OCI-LY7 (cell line): ENCODE measurements around the gene KIF6. TPM values are rescaled to one million over a fixed set of nuclear protein-coding genes. Genes with fewer than 3 reads are reported as not detected.

Experiments used
- BruUV-seq: library from RNA; stranded (reverse); fragments of 400-500 nt; replicated peaks from 2 replicates; lab custom pipeline; 2021; lab: Mats Ljungman, UMichigan
- CTCF ChIA-PET: fragments of 300-600 bp; sonication (Branson Sonifier 250); formaldehyde crosslinking; loops from one replicate; lab custom pipeline; 2022; ENCODE audit warnings: antibody characterized with exemption; ENCODE audit not compliant: unreplicated experiment; lab: Charles Lee
- POLR2A ChIA-PET: fragments of 300-600 bp; sonication (Branson Sonifier 250); formaldehyde crosslinking; loops from one replicate; lab custom pipeline; 2022; ENCODE audit warnings: antibody characterized with exemption; lab: Charles Lee
- DNase-seq: peaks from one replicate; pipeline ENCODE4 v3.0.0-alpha.2; 2015; ENCODE audit warnings: low spot score
- H2AFZ ChIP-seq: fragments of 200-600 bp; sonication (generic), shearing (Covaris generic); 2 replicates; pipeline ENCODE4 v1.6.1; 2014; ENCODE audit warnings: mild to moderate bottlenecking, antibody characterized with exemption, low read length, moderate library complexity
- H3K27ac ChIP-seq: fragments of 200-600 bp; sonication (generic); 2 replicates; pipeline ENCODE4 v1.5.1; 2014; ENCODE audit warnings: mixed run types, low read depth, mild to moderate bottlenecking, moderate library complexity, low read length, inconsistent platforms; ENCODE audit not compliant: poor library complexity, severe bottlenecking
- H3K36me3 ChIP-seq: fragments of 200-600 bp; sonication (generic); 2 replicates; pipeline ENCODE4 v1.6.1; 2014; ENCODE audit warnings: mild to moderate bottlenecking, antibody characterized with exemption, low read length, moderate library complexity, mixed read lengths; ENCODE audit not compliant: insufficient read depth
- H3K4me1 ChIP-seq: fragments of 200-600 bp; sonication (generic); 2 replicates; pipeline ENCODE4 v1.5.1; 2014; ENCODE audit warnings: mild to moderate bottlenecking, low read length; ENCODE audit not compliant: insufficient read depth, poor library complexity, severe bottlenecking
- H3K4me2 ChIP-seq: fragments of 200-600 bp; sonication (generic); 2 replicates; pipeline ENCODE4 v1.6.1; 2014; ENCODE audit warnings: mild to moderate bottlenecking, low read length
- H3K4me3 ChIP-seq: fragments of 200-600 bp; sonication (generic); 2 replicates; pipeline ENCODE4 v1.5.1; 2014; ENCODE audit warnings: mild to moderate bottlenecking, low read depth, low read length; ENCODE audit not compliant: poor library complexity, severe bottlenecking
- H3K79me2 ChIP-seq: fragments of 200-600 bp; sonication (generic); 2 replicates; pipeline ENCODE4 v1.6.1; 2016; ENCODE audit warnings: low read depth, mild to moderate bottlenecking, low read length, moderate library complexity, mixed read lengths; ENCODE audit not compliant: insufficient read depth
- H3K9me2 ChIP-seq: fragments of 200-600 bp; sonication (generic); 2 replicates; pipeline ENCODE4 v1.6.1; 2016; ENCODE audit warnings: mild to moderate bottlenecking, low read length, mixed read lengths; ENCODE audit not compliant: insufficient read depth
- H3K9me3 ChIP-seq: fragments of 200-600 bp; sonication (generic); 2 replicates; pipeline ENCODE4 v1.6.1; 2014; ENCODE audit warnings: mild to moderate bottlenecking, mixed run types, low read length, mixed read lengths
- H4K20me1 ChIP-seq: fragments of 200-600 bp; sonication (generic); 2 replicates; pipeline ENCODE4 v1.6.1; 2014; ENCODE audit warnings: mild to moderate bottlenecking, antibody characterized with exemption, low read length, moderate library complexity, mixed read lengths; ENCODE audit not compliant: insufficient read depth
- CTCF ChIP-seq: fragments of 200-600 bp; sonication (generic); conservative IDR thresholded peaks from 2 replicates; pipeline ENCODE4 v1.5.1; 2014; ENCODE audit warnings: mild to moderate bottlenecking, antibody characterized with exemption, low read length, moderate library complexity, mixed read lengths
- EZH2phosphoT487 ChIP-seq: fragments of 200-600 bp; sonication (generic); IDR thresholded peaks from 2 replicates; pipeline ENCODE4 v1.6.1; 2018; ENCODE audit warnings: low read depth, borderline replicate concordance, mild to moderate bottlenecking, mixed run types, antibody characterized with exemption, low read length, moderate library complexity, mixed read lengths
- intact Hi-C: fragments of 100-400 bp; cut with micrococcal nuclease; formaldehyde crosslinking; loops from one replicate; pipeline ENCODE4 v1.10.0; 2022; ENCODE audit not compliant: unreplicated experiment
- total RNA-seq, 2 experiments: library from RNA; depleted of rRNA in 1 of 2; stranded (reverse); fragments of >200 nt in 1 of 2; shearing (Covaris generic) in 1 of 2; gene quantifications; 2 replicates each; pipeline ENCODE4 v1.2.3, GENCODE V29; 2014 to 2022

KIF6 gene
- total RNA-seq, 2 experiments from 2014 or later: not detected

- no peak overlapping the region for H3K4me3 ChIP-seq
- intact Hi-C loops: no loop called here
- no peak for DNase-seq
- H3K4me1 ChIP-seq: no peaks in the 10 kb centered on the region
- ChIA-PET POLR2A (interaction anchor here (0.9 to 1.6 kb wide), 2 partner anchors 15 to 17 kb away, joined by 3 to 5 read pairs; no protein-coding TSS in a partner anchor), CTCF (no interaction called here)
- no peaks in the 10 kb centered on the region for H3K79me2 ChIP-seq
- no peak for TF ChIP-seq EZH2phosphoT487
- TF ChIP-seq CTCF: no peak
- no peaks in the 10 kb centered on the region for H3K9me2 ChIP-seq
- no peaks in the 10 kb centered on the region for H3K9me3 ChIP-seq
- H3K36me3 ChIP-seq: no peaks in the 10 kb centered on the region
- H4K20me1 ChIP-seq: no peaks in the 10 kb centered on the region
- no peak overlapping the region for H2AFZ ChIP-seq
- no peak overlapping the region for H3K4me2 ChIP-seq
- no peak overlapping the region for H3K27ac ChIP-seq
- BruUV-seq: no TSS peak
These were observed 182.1 kb downstream of the KIF6 start for GRCh38 chr6:39543095-39543494.

- TF ChIP-seq CTCF (no peak), EZH2phosphoT487 (no peak)
- ChIA-PET CTCF (no interaction called here), POLR2A (no interaction called here)
- Histone ChIP-seq H2AFZ (no peak overlapping the region), H3K9me2 (no peaks in the 10 kb centered on the region), H4K20me1 (no peaks in the 10 kb centered on the region), H3K9me3 (no peaks in the 10 kb centered on the region), H3K4me1 (no peaks in the 10 kb centered on the region), H3K4me2 (no peak overlapping the region), H3K27ac (no peak overlapping the region), H3K36me3 (no peaks in the 10 kb centered on the region), H3K4me3 (no peak overlapping the region), H3K79me2 (no peaks in the 10 kb centered on the region)
- intact Hi-C loops: no loop called here
- no peak for DNase-seq
- no TSS peak for BruUV-seq
These were observed 184.8 kb downstream of the KIF6 start for GRCh38 chr6:39540454-39540853.

- no peak for DNase-seq
- intact Hi-C loops: no loop called here
- CTCF ChIA-PET: no interaction called here
These were observed 194.9 kb downstream of the KIF6 start for GRCh38 chr6:39530201-39530759.

More at GRCh38 chr6:39530201-39530759, 194.9 kb downstream of the KIF6 start:
- Histone ChIP-seq H3K9me2 (no peaks in the 10 kb centered on the region), H3K4me2 (no peak overlapping the region), H3K4me3 (no peak overlapping the region), H3K79me2 (no peaks in the 10 kb centered on the region), H3K9me3 (no peaks in the 10 kb centered on the region), H2AFZ (no peak overlapping the region), H3K27ac (no peak overlapping the region), H3K36me3 (no peaks in the 10 kb centered on the region), H4K20me1 (no peaks in the 10 kb centered on the region), H3K4me1 (no peaks in the 10 kb centered on the region)
- POLR2A ChIA-PET: no interaction called here
- no TSS peak for BruUV-seq
- no peak for TF ChIP-seq EZH2phosphoT487
- no peak for TF ChIP-seq CTCF
